Activated effector memory CD4-positive, alpha-beta T cell treated with anti-CD3 and anti-CD28 coated beads, Interleukin-2, amount 50 U/mL, for 16 hours (primary cell): ENCODE results near the gene DACT3.
"Not testable (repeated sequence)": the region's sequence is repeated elsewhere in the genome, so short reads cannot be mapped to it uniquely, and the experiment has no call there.

Experiments
- DNase-seq: peaks from one replicate; pipeline ENCODE4 v3.0.0-alpha.2; 2020

DACT3 gene

GRCh38 chr19:46631481-46631880 is 29.5 kb downstream of the DACT3 start:
- no peak for DNase-seq

DNA sequence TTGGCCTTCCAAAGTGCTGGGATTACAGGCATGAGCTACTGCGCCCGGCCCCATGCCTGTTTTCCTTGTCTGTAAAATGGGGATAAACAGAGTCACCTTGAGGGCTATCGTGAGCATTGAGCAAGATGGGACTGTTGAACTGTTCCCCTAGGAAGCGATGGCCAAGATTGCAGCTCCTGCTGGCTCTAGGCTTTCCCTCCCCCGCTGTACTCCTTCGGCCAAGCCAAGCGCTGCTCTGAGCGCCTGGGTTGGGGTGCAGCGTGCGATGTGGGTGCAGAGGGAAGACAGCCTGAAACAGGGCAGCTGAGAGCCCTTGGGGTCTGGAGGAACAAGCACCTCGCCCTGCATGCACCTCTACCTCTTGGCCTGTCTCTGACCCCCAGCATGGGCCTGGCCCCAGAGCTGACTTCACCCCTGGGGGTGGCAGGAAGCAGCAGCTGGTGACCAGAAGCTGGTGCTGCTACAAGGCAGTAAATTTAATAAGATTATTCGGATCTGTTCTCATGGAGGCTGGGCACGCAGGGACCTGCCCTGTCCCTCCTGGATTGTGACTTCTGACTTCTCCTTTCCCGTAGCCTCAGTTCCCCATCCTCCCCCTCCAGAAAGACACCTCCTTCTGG is 30.3 kb downstream of the DACT3 start:
- DNase-seq = no peak

DNA sequence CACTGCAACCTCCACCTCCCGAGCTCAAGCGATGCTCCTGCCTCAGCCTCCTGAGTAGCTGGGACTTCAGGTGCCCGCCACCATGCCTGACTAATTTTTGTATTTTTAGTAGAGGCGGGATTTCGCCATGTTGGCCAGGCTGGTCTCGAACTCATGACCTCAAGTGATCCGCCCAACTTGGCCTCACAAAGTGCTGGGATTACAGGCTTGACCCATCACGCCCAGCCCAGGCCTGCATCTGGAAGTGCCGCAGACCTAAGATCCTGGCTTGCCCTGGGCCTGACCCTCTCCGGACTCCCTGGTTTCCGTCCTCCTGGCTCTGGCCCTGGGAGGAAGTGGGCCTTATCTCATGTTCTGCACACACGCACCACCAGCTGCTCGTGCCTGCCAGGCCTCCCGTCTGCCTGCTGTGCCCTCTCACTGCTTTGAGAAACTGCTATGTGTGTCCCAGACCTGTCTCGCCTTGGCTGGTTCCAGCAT is 31.4 kb downstream of the DACT3 start:
- no peak for DNase-seq

DNA sequence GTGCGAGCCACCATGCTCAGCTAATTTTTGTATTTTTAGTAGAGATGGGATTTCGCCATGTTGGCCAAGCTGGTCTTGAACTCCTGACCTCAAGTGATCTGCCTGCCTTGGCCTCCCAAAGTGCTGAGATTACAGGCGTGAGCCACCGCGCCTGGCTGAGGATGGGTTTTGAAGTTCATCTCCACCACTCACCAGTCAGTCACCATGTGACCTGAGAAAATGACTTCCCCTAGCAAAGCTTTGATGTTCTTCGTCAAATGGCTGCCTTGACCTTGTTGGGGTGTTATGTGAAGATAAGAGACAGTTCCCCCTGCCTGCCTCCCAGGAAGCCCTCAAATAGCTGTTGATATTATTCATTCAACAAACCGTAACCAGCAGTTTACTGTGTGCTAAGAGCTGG is 32.0 kb downstream of the DACT3 start:
- not testable (repeated sequence) for DNase-seq

DNA sequence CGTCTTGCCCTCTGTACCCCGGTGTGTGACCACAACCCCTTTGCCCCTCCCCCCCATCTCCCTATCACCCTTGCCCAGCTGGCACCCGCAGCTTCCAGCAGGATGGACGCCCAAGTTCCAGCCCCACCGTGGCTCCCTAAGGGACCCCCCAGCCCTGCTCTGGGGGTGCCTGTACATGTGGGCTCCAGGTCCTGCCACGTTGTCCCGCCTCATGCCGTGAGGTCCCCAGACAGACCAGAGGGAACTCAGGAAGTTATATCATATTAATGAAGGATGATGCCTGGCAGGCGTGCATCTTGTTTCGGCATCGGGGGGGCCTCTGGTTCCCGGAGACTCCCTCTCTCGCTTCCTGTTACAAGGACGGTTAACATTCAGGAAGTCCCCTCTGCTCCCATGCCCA is 34.5 kb downstream of the DACT3 start:
- no peak for DNase-seq

- DNase-seq = no peak
These were observed 35.3 kb downstream of the DACT3 start for GRCh38 chr19:46625731-46626130.

DNA sequence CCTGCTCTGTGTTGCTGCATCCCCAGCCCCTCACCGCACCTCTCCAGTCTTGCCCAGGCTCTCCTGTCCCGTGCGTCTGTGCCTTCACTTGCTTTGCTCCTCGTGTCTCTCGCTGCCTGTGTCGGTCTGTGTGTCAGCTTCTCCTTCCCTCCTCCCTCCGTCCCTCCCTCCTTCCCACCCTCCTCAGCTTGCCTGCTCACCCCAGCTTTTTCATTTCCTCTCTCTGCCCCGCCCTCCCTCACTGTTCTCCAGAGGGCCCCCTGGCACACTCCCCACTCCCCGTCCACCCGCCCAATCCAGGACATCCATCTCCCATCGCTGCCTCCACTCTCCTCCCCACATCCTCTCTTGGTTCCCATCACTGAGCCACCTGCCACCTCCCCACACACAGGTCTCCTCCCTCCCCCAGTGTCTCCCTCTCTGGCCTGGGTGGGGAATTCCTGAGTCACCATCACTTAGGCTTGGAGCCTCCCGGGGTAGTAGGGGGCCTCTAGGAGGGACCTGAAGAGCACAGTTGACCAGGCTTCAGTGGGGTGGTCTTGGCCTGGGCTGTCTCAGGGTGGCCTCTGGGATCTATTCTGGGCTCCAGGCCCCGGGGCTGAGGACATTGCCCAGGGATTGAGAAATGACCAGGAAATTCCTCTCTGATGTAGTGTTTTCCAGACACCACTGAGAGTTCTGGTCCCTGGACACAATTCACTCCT is 35.9 kb downstream of the DACT3 start, which contains the start of gene PTGIR:
Gene PTGIR, minus strand, starts transcription at position 132 of the 704 bp plus-strand sequence. CDS start 864 bp downstream, outside the sequence.
- no peak for DNase-seq

- no peak for DNase-seq
These were observed 37.0 kb downstream of the DACT3 start for GRCh38 chr19:46623915-46624502.

DNA sequence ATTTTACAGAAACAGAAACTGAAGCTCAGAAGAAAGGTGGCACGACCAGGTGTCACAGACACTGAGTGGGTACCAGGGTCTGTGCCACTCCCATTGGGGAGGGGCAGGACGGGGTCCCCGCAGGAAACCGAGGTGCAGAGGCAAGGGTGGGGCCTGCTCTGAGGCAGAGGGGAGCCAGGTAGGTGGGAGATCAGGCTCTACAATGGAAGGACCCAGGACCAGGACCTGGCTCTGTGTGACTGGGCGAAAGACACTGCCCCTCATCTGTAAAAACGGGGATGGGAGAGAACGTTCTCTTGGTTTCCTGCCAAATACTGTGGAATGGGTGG is 38.9 kb downstream of the DACT3 start:
- DNase-seq = no peak

GRCh38 chr19:46621191-46622117 is 39.5 kb downstream of the DACT3 start:
- DNase-seq = no peak

DNA sequence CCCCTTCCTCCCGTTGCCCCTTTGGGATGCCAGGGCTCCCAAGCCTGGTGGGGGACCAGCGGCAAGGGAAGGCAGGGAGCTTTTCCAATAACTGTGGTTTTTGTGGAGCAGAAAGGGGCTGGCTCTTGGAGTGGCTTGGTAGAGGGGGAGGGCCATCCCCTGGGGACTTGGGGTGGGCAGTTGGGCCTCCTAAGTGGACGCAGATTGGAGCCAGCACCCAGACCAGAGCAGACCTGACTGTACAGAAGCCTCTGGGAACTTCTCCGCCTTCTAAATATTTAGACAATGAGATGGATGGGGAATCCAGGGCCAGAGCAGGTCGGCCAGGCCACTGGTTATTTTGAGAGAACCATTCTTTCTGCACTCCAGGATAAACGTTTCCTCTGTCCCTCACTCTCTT is 40.3 kb downstream of the DACT3 start:
- no peak for DNase-seq

GRCh38 chr19:46620267-46620666 is 40.7 kb downstream of the DACT3 start:
- no peak for DNase-seq

GRCh38 chr19:46618670-46619231 is 42.2 kb downstream of the DACT3 start:
- no peak for DNase-seq

DNA sequence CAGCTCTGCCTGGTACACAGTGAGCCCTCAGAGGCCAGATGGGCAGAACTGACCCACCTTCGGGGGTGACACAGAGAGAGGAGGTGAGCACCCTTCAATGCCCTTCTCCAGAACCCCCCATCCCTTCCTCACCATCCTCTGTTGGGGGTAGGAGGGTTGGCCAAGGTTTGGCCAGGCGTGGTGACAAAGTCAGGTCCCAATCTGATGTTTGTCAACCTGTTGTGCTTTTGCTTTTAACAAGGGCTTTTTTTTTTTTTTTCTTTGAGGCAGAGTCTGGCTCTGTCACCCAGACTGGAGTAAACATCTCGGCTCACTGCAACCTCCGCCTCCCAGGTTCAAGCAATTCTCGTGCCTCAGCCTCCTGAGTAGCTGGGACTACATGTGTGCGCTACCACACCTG is 43.4 kb downstream of the DACT3 start:
- no peak for DNase-seq

GRCh38 chr19:46616631-46617322 is 44.2 kb downstream of the DACT3 start:
- DNase-seq = peak; percentile 75

- DNase-seq = no peak
These were observed 45.0 kb downstream of the DACT3 start for GRCh38 chr19:46615966-46616365.

- DNase-seq = peak; percentile 93
These were observed 46.8 kb downstream of the DACT3 start for GRCh38 chr19:46614114-46614722.

GRCh38 chr19:46613525-46613924 is 47.5 kb downstream of the DACT3 start:
- no peak for DNase-seq

GRCh38 chr19:46611776-46612175 is 49.2 kb downstream of the DACT3 start:
- no peak for DNase-seq

GRCh38 chr19:46610851-46611770 is 49.9 kb downstream of the DACT3 start:
- peak; percentile 65 for DNase-seq

GRCh38 chr19:46610413-46610775 is 50.6 kb downstream of the DACT3 start:
- DNase-seq = peak; percentile 41
